ENCODE measurements around the gene VRK1. TPM values are rescaled to one million over a fixed set of nuclear protein-coding genes. Genes with fewer than 3 reads are reported as not detected.

VRK1 gene
- polyA plus RNA-seq, 4 donors, result 4.0 to 17.5 (median 9.2) TPM

GRCh38 chr14:96914571-96915128, 117.5 kb downstream of the VRK1 start:
- Histone ChIP-seq H3K9me3 (ENCODE audit: control insufficient read depth in 2 of 2, insufficient read depth in 1 of 2, low read depth in 1 of 2, low read length in 1 of 2) (peaks cover 0 to 8% of the 10 kb centered on the region in 2 donors), H3K36me3 (ENCODE audit: control insufficient read depth in 3 of 3, insufficient read depth in 2 of 3, low read depth in 1 of 3, low read length in 3 of 3) (no peaks in the 10 kb centered on the region), H3K27ac (ENCODE audit: low read depth in 1 of 3, low read length in 2 of 3) (no peak overlapping the region), H3K27me3 (ENCODE audit: control insufficient read depth in 3 of 3, insufficient read depth in 3 of 3, low read length in 3 of 3) (no peaks in the 10 kb centered on the region), H3K4me3 (ENCODE audit: low read depth in 1 of 3, low read length in 3 of 3) (no peak overlapping the region), H3K4me1 (ENCODE audit: control insufficient read depth in 3 of 3, insufficient read depth in 2 of 3, low read depth in 1 of 3, low read length in 2 of 3) (no peaks in the 10 kb centered on the region)
- WGBS, 3 donors, result 81 to 88% (median 84%) methylated on average over 5 of the region's 5 CpGs
- FAIRE-seq (no peak), DNase-seq (no peak)

- DNase-seq (no peak), FAIRE-seq (no peak)
- no peaks in the 10 kb centered on the region for H3K27me3 ChIP-seq (ENCODE audit: control insufficient read depth in 3 of 3, insufficient read depth in 3 of 3, low read length in 3 of 3)
- H3K4me1 ChIP-seq (ENCODE audit: control insufficient read depth in 3 of 3, insufficient read depth in 2 of 3, low read depth in 1 of 3, low read length in 2 of 3), result no peaks in the 10 kb centered on the region
- 86 to 96% (median 94%) methylated on average over 4 of the region's 4 CpGs for whole genome bisulfite sequencing, 3 donors
- H3K4me3 ChIP-seq (ENCODE audit: low read depth in 1 of 3, low read length in 3 of 3), result no peak overlapping the region
- H3K9me3 ChIP-seq (ENCODE audit: control insufficient read depth in 2 of 2, insufficient read depth in 1 of 2, low read depth in 1 of 2, low read length in 1 of 2), result peaks cover 0 to 1% of the 10 kb centered on the region in 2 donors
- no peaks in the 10 kb centered on the region for H3K36me3 ChIP-seq (ENCODE audit: control insufficient read depth in 3 of 3, insufficient read depth in 2 of 3, low read depth in 1 of 3, low read length in 3 of 3)
- H3K27ac ChIP-seq (ENCODE audit: low read depth in 1 of 3, low read length in 2 of 3), result no peak overlapping the region
These were observed 118.3 kb downstream of the VRK1 start for GRCh38 chr14:96915478-96915877.

- Histone ChIP-seq H3K36me3 (ENCODE audit: control insufficient read depth in 3 of 3, insufficient read depth in 2 of 3, low read depth in 1 of 3, low read length in 3 of 3) (no peaks in the 10 kb centered on the region), H3K27me3 (ENCODE audit: control insufficient read depth in 3 of 3, insufficient read depth in 3 of 3, low read length in 3 of 3) (no peaks in the 10 kb centered on the region), H3K9me3 (ENCODE audit: control insufficient read depth in 2 of 2, insufficient read depth in 1 of 2, low read depth in 1 of 2, low read length in 1 of 2) (peaks cover 0 to 5% of the 10 kb centered on the region in 2 donors), H3K4me3 (ENCODE audit: low read depth in 1 of 3, low read length in 3 of 3) (no peak overlapping the region), H3K27ac (ENCODE audit: low read depth in 1 of 3, low read length in 2 of 3) (no peak overlapping the region), H3K4me1 (ENCODE audit: control insufficient read depth in 3 of 3, insufficient read depth in 2 of 3, low read depth in 1 of 3, low read length in 2 of 3) (no peaks in the 10 kb centered on the region)
- WGBS, 3 donors, result 94 to 100% (median 100%) methylated on average over 1 of the region's 1 CpG
- no peak for DNase-seq
- FAIRE-seq, result no peak
These were observed 119.6 kb downstream of the VRK1 start for GRCh38 chr14:96916751-96917150.

- 73 to 88% (median 79%) methylated on average over 6 to 7 of the region's 7 CpGs for WGBS, 3 donors
These were observed 120.3 kb downstream of the VRK1 start for GRCh38 chr14:96917442-96917963.

GRCh38 chr14:96920023-96920422, 122.8 kb downstream of the VRK1 start:
- FAIRE-seq (no peak), DNase-seq (no peak)
- Histone ChIP-seq H3K4me1 (ENCODE audit: control insufficient read depth in 3 of 3, insufficient read depth in 2 of 3, low read depth in 1 of 3, low read length in 2 of 3) (no peaks in the 10 kb centered on the region), H3K9me3 (ENCODE audit: control insufficient read depth in 2 of 2, insufficient read depth in 1 of 2, low read depth in 1 of 2, low read length in 1 of 2) (peaks cover 0 to 10% of the 10 kb centered on the region in 2 donors), H3K4me3 (ENCODE audit: low read depth in 1 of 3, low read length in 3 of 3) (no peak overlapping the region), H3K36me3 (ENCODE audit: control insufficient read depth in 3 of 3, insufficient read depth in 2 of 3, low read depth in 1 of 3, low read length in 3 of 3) (no peaks in the 10 kb centered on the region), H3K27me3 (ENCODE audit: control insufficient read depth in 3 of 3, insufficient read depth in 3 of 3, low read length in 3 of 3) (no peaks in the 10 kb centered on the region), H3K27ac (ENCODE audit: low read depth in 1 of 3, low read length in 2 of 3) (no peak overlapping the region)
- WGBS, 3 donors, result 90 to 95% (median 92%) methylated on average over 3 of the region's 3 CpGs

More at GRCh38 chr14:96917442-96917963, 120.3 kb downstream of the VRK1 start:
- Histone ChIP-seq H3K27me3 (ENCODE audit: control insufficient read depth in 3 of 3, insufficient read depth in 3 of 3, low read length in 3 of 3) (no peaks in the 10 kb centered on the region), H3K4me1 (ENCODE audit: control insufficient read depth in 3 of 3, insufficient read depth in 2 of 3, low read depth in 1 of 3, low read length in 2 of 3) (no peaks in the 10 kb centered on the region), H3K9me3 (ENCODE audit: control insufficient read depth in 2 of 2, insufficient read depth in 1 of 2, low read depth in 1 of 2, low read length in 1 of 2) (peaks cover 0 to 6% of the 10 kb centered on the region in 2 donors), H3K4me3 (ENCODE audit: low read depth in 1 of 3, low read length in 3 of 3) (no peak overlapping the region), H3K27ac (ENCODE audit: low read depth in 1 of 3, low read length in 2 of 3) (no peak overlapping the region), H3K36me3 (ENCODE audit: control insufficient read depth in 3 of 3, insufficient read depth in 2 of 3, low read depth in 1 of 3, low read length in 3 of 3) (no peaks in the 10 kb centered on the region)
- no peak for DNase-seq
- no peak for FAIRE-seq

- Histone ChIP-seq H3K4me3 (ENCODE audit: low read depth in 1 of 3, low read length in 3 of 3) (no peak overlapping the region), H3K27me3 (ENCODE audit: control insufficient read depth in 3 of 3, insufficient read depth in 3 of 3, low read length in 3 of 3) (no peaks in the 10 kb centered on the region), H3K4me1 (ENCODE audit: control insufficient read depth in 3 of 3, insufficient read depth in 2 of 3, low read depth in 1 of 3, low read length in 2 of 3) (no peaks in the 10 kb centered on the region), H3K27ac (ENCODE audit: low read depth in 1 of 3, low read length in 2 of 3) (no peak overlapping the region), H3K36me3 (ENCODE audit: control insufficient read depth in 3 of 3, insufficient read depth in 2 of 3, low read depth in 1 of 3, low read length in 3 of 3) (no peaks in the 10 kb centered on the region), H3K9me3 (ENCODE audit: control insufficient read depth in 2 of 2, insufficient read depth in 1 of 2, low read depth in 1 of 2, low read length in 1 of 2) (peaks cover 0 to 10% of the 10 kb centered on the region in 2 donors)
- 38 to 67% (median 61%) methylated on average over 3 of the region's 3 CpGs for WGBS, 3 donors
- DNase-seq (no peak), FAIRE-seq (no peak)
These were observed 123.6 kb downstream of the VRK1 start for GRCh38 chr14:96920820-96921219.

- H3K9me3 ChIP-seq (ENCODE audit: control insufficient read depth in 2 of 2, insufficient read depth in 1 of 2, low read depth in 1 of 2, low read length in 1 of 2), result peaks cover 0 to 10% of the 10 kb centered on the region in 2 donors
- H3K27me3 ChIP-seq (ENCODE audit: control insufficient read depth in 3 of 3, insufficient read depth in 3 of 3, low read length in 3 of 3), result no peaks in the 10 kb centered on the region
- H3K36me3 ChIP-seq (ENCODE audit: control insufficient read depth in 3 of 3, insufficient read depth in 2 of 3, low read depth in 1 of 3, low read length in 3 of 3), result no peaks in the 10 kb centered on the region
- WGBS, 3 donors, result 92 to 95% (median 95%) methylated on average over 8 of the region's 8 CpGs
- no peak overlapping the region for H3K4me3 ChIP-seq (ENCODE audit: low read depth in 1 of 3, low read length in 3 of 3)
- DNase-seq, result no peak
- FAIRE-seq, result no peak
- no peak overlapping the region for H3K27ac ChIP-seq (ENCODE audit: low read depth in 1 of 3, low read length in 2 of 3)
- H3K4me1 ChIP-seq (ENCODE audit: control insufficient read depth in 3 of 3, insufficient read depth in 2 of 3, low read depth in 1 of 3, low read length in 2 of 3), result no peaks in the 10 kb centered on the region
These were observed 125.8 kb downstream of the VRK1 start for GRCh38 chr14:96922986-96923385.

GRCh38 chr14:96925422-96925821, 128.2 kb downstream of the VRK1 start:
- WGBS, 3 donors, result 81 to 88% (median 81%) methylated on average over 4 of the region's 4 CpGs

GRCh38 chr14:96926001-96926400, 128.8 kb downstream of the VRK1 start:
- FAIRE-seq (no peak), DNase-seq (no peak)
- H3K27me3 ChIP-seq (ENCODE audit: control insufficient read depth in 3 of 3, insufficient read depth in 3 of 3, low read length in 3 of 3), result no peaks in the 10 kb centered on the region
- H3K4me3 ChIP-seq (ENCODE audit: low read depth in 1 of 3, low read length in 3 of 3), result no peak overlapping the region
- no peaks in the 10 kb centered on the region for H3K4me1 ChIP-seq (ENCODE audit: control insufficient read depth in 3 of 3, insufficient read depth in 2 of 3, low read depth in 1 of 3, low read length in 2 of 3)
- no peak overlapping the region for H3K27ac ChIP-seq (ENCODE audit: low read depth in 1 of 3, low read length in 2 of 3)
- peaks cover 0 to 10% of the 10 kb centered on the region in 2 donors for H3K9me3 ChIP-seq (ENCODE audit: control insufficient read depth in 2 of 2, insufficient read depth in 1 of 2, low read depth in 1 of 2, low read length in 1 of 2)
- WGBS, 3 donors, result 90 to 95% (median 91%) methylated on average over 8 of the region's 8 CpGs
- no peaks in the 10 kb centered on the region for H3K36me3 ChIP-seq (ENCODE audit: control insufficient read depth in 3 of 3, insufficient read depth in 2 of 3, low read depth in 1 of 3, low read length in 3 of 3)

More at GRCh38 chr14:96925422-96925821, 128.2 kb downstream of the VRK1 start:
- no peak for DNase-seq
- no peaks in the 10 kb centered on the region for H3K27me3 ChIP-seq (ENCODE audit: control insufficient read depth in 3 of 3, insufficient read depth in 3 of 3, low read length in 3 of 3)
- H3K4me3 ChIP-seq (ENCODE audit: low read depth in 1 of 3, low read length in 3 of 3), result no peak overlapping the region
- no peaks in the 10 kb centered on the region for H3K36me3 ChIP-seq (ENCODE audit: control insufficient read depth in 3 of 3, insufficient read depth in 2 of 3, low read depth in 1 of 3, low read length in 3 of 3)
- H3K27ac ChIP-seq (ENCODE audit: low read depth in 1 of 3, low read length in 2 of 3), result no peak overlapping the region
- FAIRE-seq, result no peak
- peaks cover 0 to 10% of the 10 kb centered on the region in 2 donors for H3K9me3 ChIP-seq (ENCODE audit: control insufficient read depth in 2 of 2, insufficient read depth in 1 of 2, low read depth in 1 of 2, low read length in 1 of 2)
- no peaks in the 10 kb centered on the region for H3K4me1 ChIP-seq (ENCODE audit: control insufficient read depth in 3 of 3, insufficient read depth in 2 of 3, low read depth in 1 of 3, low read length in 2 of 3)
